ENCODE data around the gene PPP6R1. TPM values are rescaled to one million over a fixed set of nuclear protein-coding genes. Genes with fewer than 3 reads are reported as not detected.
A peak's percentile ranks its signal among the peaks of the same experiment; 100 is the strongest.

The PPP6R1 gene
- total RNA-seq, 2 donors from 2014 or later: 37.8 to 42.4 TPM

DNA sequence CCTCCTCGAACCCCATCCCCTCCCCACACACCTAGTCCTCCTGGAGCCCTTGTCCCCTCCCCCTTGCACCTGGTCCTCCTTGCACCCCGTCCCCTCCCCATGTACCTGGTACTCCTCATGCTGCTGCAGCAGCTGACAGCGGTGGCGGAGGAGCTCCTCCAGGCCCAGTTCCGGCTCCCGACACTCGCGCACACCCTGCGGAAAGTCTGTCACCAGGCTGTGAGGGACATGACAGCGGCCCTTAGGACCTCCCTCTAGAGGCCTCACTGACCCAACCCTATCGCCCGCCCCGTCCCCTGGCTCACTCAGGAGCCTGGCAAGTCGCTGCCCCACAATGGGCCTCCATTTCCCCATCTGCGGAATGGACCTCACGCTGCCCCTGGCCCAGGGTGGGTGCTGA lies 6.4 kb upstream of the PPP6R1 start:
- ATAC-seq (no peak), DNase-seq (no peak)
- intact Hi-C loops (cut with DNase I): loop anchor here in 1 of 2 donors (10.0 kb wide), 1 partner anchor 50 kb away; no protein-coding TSS in a partner anchor

DNA sequence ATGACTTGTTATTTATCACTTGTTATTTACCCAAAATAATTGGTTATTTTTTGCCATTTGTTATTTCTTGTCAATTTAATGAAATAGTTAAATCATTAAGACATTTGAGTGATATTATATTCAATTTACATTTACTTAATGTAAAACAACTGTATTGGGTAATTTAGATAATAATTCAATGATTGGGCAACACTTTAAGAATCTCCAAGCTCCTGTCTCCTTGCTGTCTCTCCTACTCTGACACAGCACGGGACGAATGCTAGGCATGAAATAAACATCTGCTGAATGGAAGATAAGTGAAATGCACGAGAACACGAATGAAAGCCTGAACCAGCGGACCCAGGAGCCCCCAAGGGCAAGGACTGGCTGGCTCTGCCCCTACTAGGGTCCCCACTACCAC lies 5.7 kb upstream of the PPP6R1 start:
- ATAC-seq (no peak), DNase-seq (no peak)
- intact Hi-C loops (cut with DNase I): loop anchor here in 1 of 2 donors (10.0 kb wide), 1 partner anchor 50 kb away; no protein-coding TSS in a partner anchor

DNA sequence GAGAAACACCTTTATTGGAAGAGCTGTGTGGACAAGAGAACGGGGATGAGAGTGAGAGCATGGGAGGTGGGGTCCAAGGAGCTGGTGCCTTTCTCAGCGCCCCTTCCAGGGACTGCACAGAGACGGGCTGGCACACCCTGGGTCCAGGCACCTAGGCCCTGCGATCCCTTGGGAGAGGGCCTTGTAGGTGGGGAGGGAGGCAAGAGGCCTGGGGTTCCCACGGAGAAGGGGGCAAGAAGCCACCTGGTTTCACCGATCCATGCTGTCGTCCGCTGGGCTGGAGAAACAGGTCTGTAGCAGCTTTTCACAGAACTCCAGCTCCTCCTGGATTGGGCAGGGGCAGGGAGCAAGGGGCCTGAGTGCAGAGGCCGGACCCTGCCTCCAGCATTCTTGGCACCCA lies 3.5 kb upstream of the PPP6R1 start:
- no peak for DNase-seq
- intact Hi-C loops (cut with DNase I): loop anchor here in 1 of 2 donors (10.0 kb wide), 1 partner anchor 48 kb away; no protein-coding TSS in a partner anchor

DNA sequence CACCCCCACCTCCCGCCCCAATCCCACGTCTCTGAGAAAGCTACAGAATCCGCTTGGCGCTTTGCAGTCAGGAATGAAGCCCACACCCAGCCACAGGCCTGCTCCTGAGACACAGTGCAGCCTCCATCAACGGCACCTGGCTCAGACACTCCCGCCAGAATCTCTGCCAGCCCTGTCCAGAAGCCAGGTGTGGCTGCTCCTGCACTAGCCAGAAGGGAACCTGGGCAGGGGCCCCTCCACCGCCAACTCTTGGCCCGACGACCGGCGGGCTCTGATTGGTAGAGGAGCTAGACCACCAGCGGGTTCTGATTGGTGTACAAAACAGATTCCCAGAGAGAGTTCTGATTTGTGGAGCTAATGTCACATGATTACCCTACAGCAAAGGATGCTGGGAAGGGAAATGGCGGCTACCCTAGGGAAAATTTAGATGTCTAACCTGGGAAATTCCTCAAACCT lies 2.9 kb upstream of the PPP6R1 start:
- no peak for ATAC-seq
- intact Hi-C loops (cut with DNase I): loop anchor here in 1 of 2 donors (10.0 kb wide), 1 partner anchor 47 kb away; no protein-coding TSS in a partner anchor
- no peak for DNase-seq

More for the DNA sequence above, 3.5 kb upstream of the PPP6R1 start:
- ATAC-seq: no peak

DNA sequence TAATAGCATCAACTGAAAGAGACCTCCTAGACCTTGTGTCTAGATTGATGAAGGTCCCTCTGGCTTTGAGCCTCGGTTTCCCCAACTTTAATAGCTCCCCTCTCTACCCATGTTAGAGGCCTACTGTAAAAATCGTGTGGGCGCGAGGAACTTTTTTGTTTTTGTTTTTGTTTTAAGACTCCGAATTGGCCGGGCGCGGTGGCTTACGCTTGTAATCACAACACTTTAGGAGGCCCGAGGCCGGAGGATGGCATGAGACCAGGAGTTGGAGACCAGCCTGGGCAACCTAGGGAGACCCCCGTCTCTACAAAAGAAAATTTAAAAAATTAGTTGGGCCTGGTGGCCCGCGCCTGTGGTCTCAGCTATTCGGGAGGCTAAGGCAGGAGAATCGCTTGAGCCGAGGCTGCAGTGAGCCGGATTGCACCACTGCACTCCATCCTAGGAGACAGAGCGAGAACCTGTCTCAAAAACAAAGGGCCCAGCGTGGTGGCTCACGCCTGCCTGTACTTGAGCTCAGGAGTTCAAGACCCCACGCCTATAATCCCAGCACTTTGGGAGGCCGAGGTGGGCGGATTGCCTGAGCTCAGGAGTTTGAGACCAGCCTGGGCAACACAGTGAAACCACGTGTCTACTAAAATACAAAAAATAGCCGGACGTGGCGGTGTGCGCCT lies 858 bp upstream of the PPP6R1 start:
- DNase-seq (peak; percentile 55), ATAC-seq (no peak)
- intact Hi-C loops (cut with DNase I): loop anchor here in 1 of 2 donors (10.0 kb wide), 1 partner anchor 45 kb away; no protein-coding TSS in a partner anchor

DNA sequence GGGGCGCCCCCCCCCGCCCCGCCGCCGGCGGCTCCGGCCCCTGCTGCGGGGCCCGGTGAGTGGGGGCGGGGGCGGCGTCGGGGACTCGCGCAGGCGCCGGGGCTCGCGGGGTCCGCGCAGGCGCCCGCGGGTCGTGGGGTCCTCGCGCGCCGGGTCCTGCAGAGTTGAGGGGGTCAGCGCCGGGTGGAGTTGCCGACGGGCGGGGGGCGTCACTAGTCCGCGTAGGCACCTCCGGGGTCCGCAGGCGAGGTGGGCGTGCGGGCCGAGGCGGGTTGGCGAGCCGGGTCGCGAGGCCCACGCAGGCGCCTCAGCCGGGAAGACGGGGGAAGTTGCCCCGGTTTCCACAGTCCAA lies 365 bp downstream of the PPP6R1 start:
- intact Hi-C loops (cut with DNase I): no loop called here
- peak; percentile 16 to 23 for ATAC-seq
- DNase-seq: no peak

DNA sequence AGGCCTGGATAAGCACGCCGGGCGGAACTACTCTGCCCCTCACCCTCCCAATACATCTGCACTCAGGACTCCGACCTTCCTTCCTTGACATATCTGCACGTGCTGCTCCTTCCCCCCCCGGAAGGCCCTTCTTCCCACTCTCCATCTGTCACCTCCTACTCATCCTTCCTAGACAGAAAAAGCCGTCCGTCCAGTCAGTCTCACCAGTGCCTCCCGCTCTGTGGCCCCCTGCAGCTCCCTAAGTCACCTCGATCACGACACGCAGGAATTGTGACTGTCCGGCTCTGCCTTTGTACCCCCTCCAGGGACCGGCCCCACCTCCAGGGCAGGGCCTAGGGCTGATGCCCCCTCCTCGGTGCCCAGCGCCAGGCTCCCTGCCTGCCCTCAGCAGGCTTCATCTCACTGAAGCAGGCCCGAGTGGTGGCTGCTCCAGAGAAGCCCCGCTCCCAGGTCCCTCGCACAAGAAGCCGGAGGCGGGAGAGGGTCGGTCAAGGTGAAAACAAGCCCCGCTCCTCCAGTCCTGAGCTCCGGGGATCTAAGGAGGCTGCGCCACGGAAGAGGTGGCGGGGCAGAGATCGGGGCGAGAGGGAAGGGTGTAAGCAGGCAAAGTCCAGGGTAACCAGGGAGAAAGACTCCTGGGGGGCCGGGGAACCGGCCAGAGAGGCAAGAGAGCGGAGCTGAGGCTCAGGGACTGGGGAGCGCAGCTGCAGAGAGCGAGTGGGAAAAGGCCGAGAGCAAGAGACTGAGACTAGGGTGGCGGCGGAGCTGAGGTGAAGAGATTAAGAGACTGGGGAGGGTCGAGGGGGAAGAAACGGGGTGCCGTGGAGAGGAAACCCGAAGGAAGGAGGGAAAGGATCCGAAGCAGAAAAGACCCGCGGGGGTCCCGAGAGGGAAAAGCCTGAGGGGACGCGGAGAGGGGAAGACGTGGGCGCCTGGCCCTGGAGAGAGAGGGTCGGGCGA lies 1.1 kb downstream of the PPP6R1 start:
- DNase-seq (no peak), ATAC-seq (no peak)
- intact Hi-C loops (cut with DNase I): no loop called here

DNA sequence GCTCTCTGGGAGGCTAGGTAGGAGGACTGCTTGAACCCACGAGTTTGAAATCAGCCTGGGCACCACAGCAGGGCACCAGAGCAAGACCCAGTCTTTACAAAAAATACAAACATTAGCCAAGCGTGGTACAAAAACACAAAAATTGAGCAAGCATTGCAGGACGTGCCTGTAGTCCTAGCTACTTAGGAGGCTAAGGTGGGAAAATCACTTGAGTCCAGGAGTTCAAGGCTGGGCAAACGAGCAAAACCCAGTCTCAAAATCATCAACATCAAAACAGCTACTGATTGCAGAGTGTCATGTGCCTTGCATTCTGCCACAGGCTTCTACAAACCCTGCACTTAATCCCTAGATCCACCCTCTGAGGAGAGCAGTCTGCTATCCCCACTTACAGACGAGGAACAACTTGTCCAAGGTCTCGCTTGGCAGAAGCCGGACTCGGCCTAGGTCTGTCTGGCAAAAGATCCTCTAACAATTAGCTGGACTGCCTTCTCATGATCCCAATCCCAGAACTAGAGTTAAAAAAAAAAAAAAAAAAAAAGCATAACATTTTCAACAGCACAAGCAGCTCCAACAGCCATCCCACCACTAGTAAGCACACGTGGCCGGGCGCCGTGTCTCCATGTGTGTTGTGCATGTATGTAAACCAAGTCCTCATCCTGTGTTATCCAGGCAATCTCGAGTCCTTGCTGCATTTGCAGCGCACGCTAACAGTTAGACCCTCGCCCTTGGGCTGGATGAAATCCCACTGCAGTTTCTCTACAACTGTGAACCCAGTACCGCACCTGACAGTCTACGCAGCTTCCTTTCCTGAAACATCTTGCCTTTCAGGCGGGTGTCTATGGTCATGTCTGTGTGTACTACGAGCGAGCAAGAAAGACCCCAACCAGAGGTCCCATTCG lies 2.0 kb downstream of the PPP6R1 start:
- intact Hi-C loops (cut with DNase I): no loop called here
- ATAC-seq (no peak), DNase-seq (no peak)

DNA sequence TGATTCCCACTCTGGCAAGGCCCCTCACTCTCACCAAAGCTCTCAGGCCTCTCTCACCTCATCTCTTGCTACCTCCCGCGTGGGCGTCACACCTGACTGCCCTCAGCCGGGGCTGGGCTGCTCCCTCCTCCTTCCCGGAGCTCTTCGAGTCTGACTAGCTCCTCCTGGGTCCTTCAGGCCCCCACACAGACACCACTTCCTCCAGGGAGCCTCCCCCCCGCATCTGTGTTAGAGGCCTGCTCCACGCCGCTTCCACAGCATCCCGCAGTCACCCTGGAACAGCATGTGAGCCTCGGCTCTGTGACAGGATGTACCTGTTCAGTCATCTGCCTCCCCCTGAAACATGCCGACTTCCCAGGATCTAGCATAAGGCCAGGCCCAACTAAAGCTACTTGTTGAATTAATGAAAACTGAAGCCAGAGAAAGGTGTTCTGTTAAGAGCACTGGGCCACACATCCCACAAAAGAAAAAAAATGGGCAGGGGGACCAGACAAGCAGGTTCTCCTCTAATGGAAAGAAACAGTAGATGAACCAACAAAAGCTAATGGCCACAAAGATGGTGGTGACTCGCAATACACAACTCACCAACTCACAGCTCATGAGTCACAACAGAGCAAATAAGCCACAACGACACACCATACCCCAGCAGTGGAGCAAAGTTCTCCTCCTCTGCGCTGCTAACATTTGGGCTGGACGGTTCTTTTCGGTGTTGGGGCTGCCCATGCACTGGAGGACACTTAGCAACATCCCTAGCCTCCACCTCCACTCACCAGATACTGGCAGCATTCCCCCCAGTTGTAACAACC lies 3.0 kb downstream of the PPP6R1 start:
- ATAC-seq (no peak), DNase-seq (no peak)
- intact Hi-C loops (cut with DNase I): no loop called here

DNA sequence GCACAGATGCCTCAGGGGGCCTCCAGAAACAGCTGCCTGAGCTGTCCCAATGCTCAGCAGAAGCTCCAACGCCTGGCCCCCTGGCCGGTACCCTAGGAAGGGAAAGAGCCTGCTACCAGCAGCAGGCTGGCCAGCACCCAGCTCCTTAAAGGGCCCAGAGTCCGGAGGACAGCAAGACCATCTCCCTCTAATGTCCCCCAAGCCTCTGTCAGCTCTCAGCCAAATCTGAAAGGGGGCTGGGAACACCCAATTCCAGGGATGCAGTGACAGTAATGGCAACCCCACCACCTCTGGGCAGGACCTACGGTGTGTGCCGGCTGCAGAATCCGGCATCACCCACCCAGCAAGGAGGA lies 4.2 kb downstream of the PPP6R1 start:
- DNase-seq (no peak), ATAC-seq (no peak)

DNA sequence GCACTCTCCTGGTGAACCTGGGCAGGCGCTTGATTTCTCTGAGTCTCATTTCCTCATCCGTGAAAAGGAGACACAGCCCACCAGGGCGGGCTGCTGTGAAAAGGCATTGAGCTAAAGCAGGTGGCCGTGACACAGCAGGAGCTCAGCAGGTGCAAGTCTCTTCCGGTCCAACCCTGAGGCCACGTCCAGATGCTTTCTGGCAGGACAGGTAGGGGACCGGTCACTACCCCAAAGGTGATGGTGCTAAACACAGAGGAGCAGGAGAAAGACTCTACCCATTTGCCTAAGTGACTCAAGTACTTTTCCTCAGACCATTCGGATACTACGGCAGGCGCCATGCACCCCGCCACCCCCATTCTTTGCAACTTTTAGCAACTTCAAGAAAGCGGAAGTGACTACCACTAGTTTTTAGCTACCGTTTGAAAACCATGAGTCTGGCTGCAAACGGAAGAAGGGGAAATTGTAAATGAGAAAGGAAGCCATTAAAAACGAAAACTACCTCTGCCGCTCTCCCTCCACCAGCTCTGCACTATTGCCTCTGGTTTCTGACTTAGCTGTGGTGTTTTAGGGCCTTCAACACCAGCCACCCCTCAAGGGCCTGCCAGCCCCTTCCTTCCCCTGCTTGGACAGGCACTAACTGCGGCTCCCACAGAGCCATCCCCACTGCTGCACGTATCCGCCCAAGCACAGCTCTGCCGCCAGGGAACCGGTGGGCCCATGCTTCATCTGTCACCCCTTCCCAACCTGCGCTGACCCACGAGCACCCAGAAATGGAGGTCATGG lies 4.8 kb downstream of the PPP6R1 start:
- ATAC-seq: no peak
- intact Hi-C loops (cut with DNase I): no loop called here
- DNase-seq: no peak

More for the DNA sequence above, 4.2 kb downstream of the PPP6R1 start:
- intact Hi-C loops (cut with DNase I): no loop called here

DNA sequence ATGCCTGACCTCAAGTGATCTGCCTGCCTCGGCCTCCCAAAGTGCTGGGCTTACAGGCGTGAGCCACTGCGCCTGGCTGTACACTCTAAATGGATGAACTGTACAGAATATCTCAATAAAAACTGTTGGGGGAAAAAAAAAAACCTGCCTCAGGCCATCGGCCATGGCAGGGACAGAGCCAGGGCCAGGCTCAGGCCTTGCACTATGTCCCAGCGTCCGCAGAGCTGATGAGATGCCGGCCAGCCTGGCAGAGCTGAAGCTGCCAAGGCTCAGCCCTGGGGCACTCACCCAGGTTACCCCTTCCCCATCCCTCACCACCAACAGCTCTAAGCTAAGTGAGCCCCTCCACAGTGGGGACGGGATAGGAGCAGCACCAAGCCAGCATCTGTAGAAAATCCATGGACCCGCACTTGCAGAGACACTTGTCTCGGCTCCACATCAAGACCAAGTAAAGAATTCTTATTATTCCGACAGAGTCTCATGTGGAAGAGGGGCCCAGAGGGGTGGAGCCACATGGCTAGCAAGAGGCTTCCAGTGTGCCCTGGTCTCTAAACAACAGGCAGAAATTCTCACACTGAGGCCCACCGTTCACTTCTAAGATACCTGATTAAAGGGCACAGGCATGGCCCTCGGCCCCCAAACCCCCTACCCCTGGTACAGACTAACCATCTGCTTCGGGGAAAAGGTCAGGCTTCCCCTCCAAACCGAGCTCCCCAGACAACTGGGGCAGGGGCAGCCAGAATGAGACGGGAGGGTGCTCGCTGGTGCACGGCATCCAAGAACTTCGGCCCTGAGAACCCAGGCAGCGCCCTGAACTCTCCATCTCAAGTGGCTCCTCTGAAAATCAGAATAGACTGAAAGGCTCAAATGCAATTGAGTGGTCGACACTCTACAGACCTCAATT lies 5.8 kb downstream of the PPP6R1 start:
- intact Hi-C loops (cut with DNase I): no loop called here
- ATAC-seq (no peak), DNase-seq (no peak)

DNA sequence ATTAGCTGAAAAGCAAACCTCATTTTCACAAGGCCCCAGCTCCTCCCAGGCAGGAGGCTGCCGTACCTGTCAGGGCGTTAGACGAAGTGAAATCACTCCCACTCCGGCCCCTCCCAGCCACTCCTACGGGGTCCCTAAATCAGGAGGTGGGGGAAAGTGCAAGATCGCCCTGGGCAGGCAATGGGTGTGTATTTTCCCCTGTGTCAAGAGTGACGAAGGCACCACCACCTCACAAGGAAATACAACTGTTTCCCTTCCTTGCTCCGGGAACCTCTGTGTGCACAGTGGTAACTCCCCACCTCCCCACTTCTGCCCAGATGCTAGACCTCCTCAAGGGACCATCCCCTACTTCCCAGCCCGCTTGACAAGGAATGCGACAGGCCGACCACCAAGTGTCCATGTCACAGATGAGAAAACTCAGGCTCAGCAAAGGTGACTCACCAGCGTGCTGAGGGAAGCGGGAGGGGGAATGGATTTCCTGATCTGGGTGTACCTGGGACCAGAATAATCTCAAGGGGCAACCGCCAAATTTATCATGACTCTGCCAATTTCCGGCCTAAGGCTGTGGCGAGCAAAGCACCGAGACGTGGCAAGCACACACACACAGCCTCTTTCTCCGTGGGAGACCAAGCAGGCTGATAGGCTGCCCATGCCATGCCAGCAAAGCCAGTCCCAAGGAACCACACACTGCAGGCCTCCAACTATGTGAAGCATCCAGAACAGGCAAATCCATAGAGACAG lies 7.3 kb downstream of the PPP6R1 start:
- intact Hi-C loops (cut with DNase I): no loop called here
- ATAC-seq: no peak
- DNase-seq: no peak

DNA sequence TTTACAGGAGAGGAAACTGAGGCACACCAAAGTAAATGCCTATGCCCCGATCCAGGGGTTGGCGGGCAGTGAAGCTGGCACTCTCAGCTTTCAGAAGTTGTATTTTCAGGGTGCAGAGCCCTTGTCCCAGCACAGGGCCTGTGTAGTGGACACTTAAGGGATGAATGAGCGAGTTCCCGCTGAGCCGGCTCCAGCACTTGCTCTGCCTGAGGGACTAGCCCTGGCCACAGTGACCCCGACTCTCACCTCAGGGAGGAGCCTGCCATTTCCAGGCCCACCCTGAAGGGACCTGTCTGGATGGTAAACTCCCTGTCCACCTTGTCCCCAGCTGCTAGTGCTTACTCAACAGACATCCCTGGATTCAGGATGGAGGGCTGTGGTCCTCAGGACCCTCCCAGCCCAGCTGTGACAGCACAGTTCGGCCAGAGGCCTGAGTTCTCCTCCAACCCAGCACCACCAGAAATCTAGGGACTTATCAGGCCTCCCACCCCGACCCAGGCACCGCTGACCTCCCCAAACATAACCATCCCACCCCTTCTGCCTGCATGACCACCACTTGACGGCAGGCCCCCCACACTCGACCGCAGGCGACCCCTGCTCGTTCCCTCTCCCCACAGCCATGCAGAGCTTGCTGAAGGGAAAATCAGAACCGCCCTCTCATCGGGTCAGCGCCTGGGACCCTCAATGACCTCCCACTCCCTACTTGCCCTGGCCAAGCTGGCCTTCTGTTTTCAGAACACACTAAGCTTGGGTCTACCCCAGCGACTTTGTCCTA lies 8.4 kb downstream of the PPP6R1 start:
- intact Hi-C loops (cut with DNase I): no loop called here
- ATAC-seq (no peak), DNase-seq (no peak)

DNA sequence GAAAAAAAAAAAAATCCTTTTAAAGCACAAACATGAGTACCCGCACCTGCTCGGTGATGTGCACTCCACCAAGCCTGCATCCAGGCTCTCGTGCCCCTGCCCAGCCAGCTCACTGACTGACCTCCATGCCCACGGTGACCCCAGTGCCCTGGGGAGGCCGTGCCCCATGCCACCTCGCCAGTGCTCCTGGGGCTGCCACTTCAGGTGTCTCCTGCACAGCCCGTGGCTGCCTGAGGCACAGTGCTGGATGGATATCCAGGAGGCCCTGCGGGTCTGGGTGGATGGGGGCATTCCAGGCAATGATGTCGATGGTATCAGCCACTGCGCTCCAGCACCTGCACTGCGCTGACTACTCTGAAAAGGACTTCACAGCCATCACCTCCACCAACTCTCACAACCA lies 9.0 kb downstream of the PPP6R1 start:
- ATAC-seq (no peak), DNase-seq (no peak)
- intact Hi-C loops (cut with DNase I): no loop called here

All from left cardiac atrium (tissue), 4 donors.